HG03469 (cell line): ENCODE measurements around the gene RELN.

ENCODE experiments used
- ATAC-seq: cut with Tn5 transposase; IDR thresholded peaks from one replicate; pipeline ENCODE4 v1.9.1; 2021; ENCODE audit warnings: mild to moderate bottlenecking, moderate library complexity, moderate number of reproducible peaks; ENCODE audit not compliant: unreplicated experiment

Gene RELN

GRCh38 chr7:103651593-103652377, 337.7 kb downstream of the RELN start:
- ATAC-seq, result no peak

- no peak for ATAC-seq
These were observed 340.4 kb downstream of the RELN start for GRCh38 chr7:103649052-103649451.

- ATAC-seq, result no peak
These were observed 341.3 kb downstream of the RELN start for GRCh38 chr7:103648135-103648534.

GRCh38 chr7:103644319-103644718, 345.1 kb downstream of the RELN start:
- no peak for ATAC-seq

GRCh38 chr7:103640031-103640779, 349.3 kb downstream of the RELN start:
- ATAC-seq, result no peak

GRCh38 chr7:103637726-103638125, 351.7 kb downstream of the RELN start:
- no peak for ATAC-seq

- ATAC-seq, result no peak
These were observed 352.4 kb downstream of the RELN start for GRCh38 chr7:103637094-103637493.

- ATAC-seq, result no peak
These were observed 353.3 kb downstream of the RELN start for GRCh38 chr7:103636153-103636552.

- ATAC-seq, result no peak
These were observed 356.5 kb downstream of the RELN start for GRCh38 chr7:103632972-103633371.

GRCh38 chr7:103632005-103632639, 357.3 kb downstream of the RELN start:
- ATAC-seq, result no peak

- no peak for ATAC-seq
These were observed 359.1 kb downstream of the RELN start for GRCh38 chr7:103630318-103630717.

- no peak for ATAC-seq
These were observed 360.7 kb downstream of the RELN start for GRCh38 chr7:103628742-103629141.

GRCh38 chr7:103626776-103627175, 362.7 kb downstream of the RELN start:
- ATAC-seq, result no peak

- no peak for ATAC-seq
These were observed 367.2 kb downstream of the RELN start for GRCh38 chr7:103622274-103622673.

GRCh38 chr7:103613655-103614642, 375.5 kb downstream of the RELN start:
- no peak for ATAC-seq

GRCh38 chr7:103609778-103610177, 379.7 kb downstream of the RELN start:
- no peak for ATAC-seq

- no peak for ATAC-seq
These were observed 383.8 kb downstream of the RELN start for GRCh38 chr7:103605640-103606039.

GRCh38 chr7:103598326-103598905, 391.0 kb downstream of the RELN start:
- ATAC-seq, result no peak

- ATAC-seq, result no peak
These were observed 391.9 kb downstream of the RELN start for GRCh38 chr7:103597606-103598005.

GRCh38 chr7:103594186-103594585, 395.3 kb downstream of the RELN start:
- no peak for ATAC-seq
